Activated effector memory CD4-positive, alpha-beta T cell treated with Interleukin-2 at 50 U/mL for 16 hours (primary cell): Measurements from ENCODE around the gene GALNT15.
A peak's percentile ranks its signal among the peaks of the same experiment; 100 is the strongest.

ENCODE experiments used
- DNase-seq: peaks from one replicate; pipeline ENCODE4 v3.0.0-alpha.2; 2020

Gene GALNT15

DNA sequence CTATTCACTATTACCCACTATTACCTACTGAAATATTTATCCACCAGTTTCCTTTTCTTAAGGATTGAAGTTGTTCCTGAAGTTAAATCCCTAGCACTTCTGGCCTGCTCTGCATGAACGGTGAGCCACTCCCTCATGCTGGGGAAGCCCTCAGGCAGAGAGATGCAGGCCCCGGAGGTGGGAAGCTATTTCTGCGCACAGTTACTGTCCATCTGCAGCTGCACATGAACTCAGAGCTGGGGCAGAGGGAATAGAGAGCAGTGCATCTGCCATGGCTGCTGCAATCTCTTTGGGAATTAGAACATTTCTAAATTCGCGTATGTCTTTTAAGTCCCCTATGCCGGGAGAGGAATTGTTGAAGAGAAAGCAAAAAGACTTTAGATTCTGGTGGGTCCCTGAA, 6.3 kb upstream of the GALNT15 start:
- DNase-seq: no peak

DNA sequence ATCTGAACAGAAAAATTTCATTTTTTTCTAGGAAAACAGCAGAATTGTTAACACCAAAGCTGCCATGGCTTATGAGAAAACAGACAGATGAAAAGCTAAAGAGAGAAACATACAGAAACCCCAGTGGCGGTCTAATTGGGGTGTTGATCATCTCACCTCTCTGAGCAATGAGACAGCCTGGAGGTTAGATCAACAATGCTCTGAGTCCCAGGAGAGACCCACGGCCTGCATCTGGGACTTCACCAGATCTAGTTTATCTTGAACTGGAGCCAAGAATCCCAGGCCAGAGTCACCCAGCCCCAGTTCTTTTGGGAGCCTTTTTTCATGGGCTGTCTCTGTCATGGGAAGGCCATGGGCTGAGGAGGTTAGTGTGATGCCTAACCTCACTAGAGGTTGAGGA, 3.5 kb upstream of the GALNT15 start:
- DNase-seq: no peak

DNA sequence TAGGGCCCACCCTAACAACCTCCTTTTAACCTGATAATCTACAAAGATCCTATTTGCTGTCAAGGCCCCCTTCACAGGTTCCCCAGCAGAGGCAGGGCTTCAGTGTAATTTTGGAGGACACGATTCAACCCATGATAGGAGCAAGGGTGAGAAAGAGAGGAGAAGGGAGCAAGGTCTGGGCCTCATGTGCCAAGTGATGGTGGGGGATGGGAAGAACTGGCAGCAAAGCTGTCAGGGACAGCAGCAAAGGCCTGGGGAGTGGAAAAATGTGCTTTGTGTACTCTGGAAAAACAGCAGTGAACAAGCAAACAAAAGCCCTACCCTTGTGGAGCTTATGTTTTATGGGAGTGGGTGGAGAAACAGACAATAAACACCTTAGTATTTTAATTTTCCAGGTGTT, 2.7 kb upstream of the GALNT15 start:
- DNase-seq: no peak

DNA sequence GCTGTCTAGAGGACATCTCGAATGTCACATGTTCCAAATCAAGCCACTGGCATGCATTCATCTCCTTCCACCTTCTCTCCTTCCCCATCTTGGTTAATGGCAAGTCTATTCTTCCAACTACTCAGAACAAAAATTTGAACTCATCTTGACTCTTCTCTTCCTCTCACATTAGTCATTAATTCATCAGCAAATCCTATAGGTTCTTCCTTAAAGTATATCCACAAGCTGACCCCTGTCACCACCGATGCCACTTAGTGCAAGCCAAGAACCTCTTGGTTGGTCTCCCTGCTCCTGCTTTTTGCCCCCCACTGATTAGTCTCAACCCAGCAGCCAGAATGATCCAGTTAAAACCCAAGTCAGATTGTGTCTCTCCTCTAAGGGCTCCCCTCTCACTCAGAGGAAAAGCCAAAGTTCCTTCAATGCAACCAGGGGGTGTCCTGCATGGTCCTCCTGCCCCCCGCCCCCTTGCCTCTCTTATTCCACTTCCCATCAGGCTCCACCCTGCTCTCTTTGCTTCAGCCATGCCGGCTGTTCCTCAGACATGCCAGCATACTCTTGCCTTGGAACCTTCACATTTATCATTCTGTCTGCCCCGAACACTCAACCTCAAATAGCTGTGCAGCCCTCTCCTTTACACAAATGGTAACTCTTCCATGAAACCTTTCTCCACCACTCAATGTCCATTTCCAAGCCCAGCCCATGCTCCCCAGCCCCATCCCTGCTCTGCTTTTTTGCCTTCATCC, 1.0 kb upstream of the GALNT15 start:
- no peak for DNase-seq

DNA sequence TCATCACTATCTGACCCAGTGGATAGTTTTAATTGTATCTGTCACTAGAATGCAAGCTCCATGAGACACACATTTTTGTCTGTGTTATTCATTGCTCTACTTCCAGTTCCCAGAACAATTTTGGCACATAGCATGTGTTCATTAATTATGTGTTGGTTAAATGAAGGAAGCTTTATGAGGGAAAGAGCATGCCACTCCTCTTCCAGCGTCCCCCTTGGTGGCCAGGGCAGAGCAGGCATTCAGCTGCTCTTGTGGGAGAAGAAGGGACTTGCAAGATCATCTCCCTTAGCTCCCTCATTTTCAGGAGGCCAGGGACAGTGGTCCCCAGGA, 489 bp upstream of the GALNT15 start:
- no peak for DNase-seq

DNA sequence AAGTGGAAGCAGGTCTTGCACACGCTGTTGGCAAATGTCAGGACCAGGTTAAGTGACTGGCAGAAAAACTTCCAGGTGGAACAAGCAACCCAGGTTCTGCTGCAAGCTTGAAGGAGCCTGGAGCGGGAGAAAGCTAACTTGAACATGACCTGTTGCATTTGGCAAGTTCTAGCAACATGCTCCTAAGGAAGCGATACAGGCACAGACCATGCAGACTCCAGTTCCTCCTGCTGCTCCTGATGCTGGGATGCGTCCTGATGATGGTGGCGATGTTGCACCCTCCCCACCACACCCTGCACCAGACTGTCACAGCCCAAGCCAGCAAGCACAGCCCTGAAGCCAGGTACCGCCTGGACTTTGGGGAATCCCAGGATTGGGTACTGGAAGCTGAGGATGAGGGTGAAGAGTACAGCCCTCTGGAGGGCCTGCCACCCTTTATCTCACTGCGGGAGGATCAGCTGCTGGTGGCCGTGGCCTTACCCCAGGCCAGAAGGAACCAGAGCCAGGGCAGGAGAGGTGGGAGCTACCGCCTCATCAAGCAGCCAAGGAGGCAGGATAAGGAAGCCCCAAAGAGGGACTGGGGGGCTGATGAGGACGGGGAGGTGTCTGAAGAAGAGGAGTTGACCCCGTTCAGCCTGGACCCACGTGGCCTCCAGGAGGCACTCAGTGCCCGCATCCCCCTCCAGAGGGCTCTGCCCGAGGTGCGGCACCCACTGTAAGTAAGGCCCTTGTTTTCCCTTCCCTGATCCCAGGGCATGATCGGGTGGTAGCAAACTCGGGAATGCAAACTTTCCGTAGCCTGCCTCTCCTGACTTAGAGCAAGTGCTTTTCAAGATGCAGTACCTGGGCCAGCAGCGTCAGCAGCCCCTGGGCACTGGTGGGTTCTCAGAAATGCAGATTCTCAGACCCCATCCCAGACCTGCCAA, 759 bp downstream of the GALNT15 start:
- DNase-seq: no peak

DNA sequence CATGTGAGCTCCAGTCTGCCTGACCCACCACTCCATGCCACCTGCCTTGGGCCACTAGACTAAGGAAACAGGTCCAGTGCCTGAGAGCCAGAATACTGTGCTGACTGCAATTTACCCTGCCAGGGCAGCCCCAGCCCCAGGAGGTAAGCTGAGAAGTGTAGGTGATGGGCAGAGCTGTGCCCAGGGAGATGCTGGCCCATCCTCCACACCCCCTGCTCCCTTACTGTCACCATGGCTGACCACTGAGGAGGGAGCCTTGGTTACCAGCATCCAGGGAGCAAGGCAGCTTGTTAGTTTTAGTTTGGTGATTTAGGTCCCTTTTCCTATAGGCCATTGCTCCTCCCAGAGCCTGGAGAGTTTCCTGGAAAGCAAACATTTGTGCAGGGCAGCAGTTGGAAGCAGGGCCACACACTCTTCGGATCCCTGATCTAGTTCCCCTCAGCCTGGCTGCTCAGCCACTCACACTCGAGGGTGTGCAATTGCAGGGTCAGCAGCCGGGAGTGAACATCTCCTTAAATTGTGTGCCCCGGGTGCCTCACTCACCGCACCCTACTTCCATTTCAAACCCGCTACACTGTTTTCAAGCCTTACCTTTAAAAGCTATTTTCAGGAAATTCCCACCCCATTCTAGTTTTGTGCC, 2.0 kb downstream of the GALNT15 start:
- DNase-seq: no peak

DNA sequence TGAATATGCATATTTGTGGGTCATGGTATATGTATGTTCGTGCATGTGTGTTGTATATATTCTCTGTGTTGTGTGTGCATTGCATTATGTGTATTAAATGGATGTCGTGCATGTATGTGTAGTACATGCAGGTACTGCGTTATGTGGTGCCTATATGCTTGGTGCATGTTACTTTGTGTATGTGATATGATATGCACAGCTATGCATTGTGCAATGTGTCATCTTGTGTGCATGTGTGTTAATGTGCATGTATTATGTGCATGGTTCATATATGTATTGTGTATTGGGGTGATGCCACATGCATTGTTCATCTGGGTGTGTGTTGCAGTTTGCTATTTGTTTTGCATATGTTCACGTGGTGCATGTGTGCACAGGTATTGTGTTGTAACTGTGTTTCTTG, 2.9 kb downstream of the GALNT15 start:
- no peak for DNase-seq

DNA sequence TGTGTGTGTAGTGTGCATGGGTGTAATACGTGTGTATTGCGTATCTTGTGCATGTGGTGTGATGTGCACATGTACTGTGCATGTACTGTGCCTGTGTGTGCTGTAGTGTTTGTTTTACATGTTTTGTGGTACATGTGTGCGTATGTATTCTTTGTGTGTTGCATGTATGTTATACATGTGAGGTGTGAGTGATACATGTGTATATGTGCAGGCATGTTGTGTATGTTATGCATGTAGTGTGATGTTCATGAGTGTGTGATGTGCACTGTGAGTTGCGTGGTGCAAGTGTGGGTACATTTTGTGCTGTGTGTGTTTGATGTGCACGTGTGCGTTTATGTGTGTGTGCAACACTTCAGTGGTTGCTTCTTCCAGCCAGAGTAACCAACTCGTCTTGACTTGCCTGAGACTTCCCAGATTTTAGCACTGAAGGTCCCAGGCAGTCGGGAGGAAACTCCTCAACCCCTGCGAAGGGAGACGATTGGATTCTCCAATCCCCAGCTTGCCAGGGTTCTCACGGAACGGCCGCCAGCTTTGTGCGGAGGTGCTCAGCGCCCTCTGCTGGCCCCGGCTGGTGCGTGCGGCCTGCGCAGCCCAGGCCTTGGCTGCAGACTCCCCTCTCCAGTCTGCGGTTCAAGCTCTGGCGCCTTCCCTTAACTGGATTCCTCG, 3.6 kb downstream of the GALNT15 start:
- peak; percentile 37 for DNase-seq

DNA sequence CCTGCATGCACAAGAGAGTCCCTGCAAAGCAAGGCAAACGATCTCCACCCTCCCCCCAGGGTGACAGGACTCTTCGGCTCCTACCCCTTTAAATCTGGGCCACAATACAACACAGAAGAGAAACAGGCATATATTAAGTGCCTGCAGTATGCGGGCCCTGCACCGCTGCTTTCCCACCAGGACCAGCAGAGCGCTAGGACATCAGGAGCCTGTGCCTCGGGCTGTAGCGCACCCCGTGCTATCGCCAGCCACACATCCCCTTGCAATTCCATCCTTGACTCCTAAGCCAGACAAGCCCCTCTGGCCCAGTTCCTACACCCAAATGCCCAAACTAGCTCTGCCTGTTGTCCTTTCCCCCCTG, 4.1 kb downstream of the GALNT15 start:
- no peak for DNase-seq

DNA sequence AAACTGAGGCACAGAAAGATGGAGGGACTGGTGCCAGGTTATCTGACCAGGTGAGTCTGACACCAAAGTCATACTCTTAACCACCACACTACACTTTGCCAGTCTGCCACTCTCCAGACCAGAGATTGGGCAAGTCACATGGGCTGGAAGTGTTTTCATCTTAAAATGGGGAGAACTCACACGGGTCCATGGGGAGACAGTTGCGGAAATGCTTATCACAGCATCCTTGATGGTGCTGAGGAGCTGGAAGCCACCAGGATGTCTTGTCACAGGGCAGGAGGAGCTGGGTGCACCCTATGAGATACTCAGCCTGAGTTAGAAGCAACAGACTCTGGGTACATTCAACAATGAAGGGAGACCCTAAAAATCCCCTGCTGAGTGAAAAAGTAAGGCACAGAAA, 4.8 kb downstream of the GALNT15 start:
- no peak for DNase-seq

DNA sequence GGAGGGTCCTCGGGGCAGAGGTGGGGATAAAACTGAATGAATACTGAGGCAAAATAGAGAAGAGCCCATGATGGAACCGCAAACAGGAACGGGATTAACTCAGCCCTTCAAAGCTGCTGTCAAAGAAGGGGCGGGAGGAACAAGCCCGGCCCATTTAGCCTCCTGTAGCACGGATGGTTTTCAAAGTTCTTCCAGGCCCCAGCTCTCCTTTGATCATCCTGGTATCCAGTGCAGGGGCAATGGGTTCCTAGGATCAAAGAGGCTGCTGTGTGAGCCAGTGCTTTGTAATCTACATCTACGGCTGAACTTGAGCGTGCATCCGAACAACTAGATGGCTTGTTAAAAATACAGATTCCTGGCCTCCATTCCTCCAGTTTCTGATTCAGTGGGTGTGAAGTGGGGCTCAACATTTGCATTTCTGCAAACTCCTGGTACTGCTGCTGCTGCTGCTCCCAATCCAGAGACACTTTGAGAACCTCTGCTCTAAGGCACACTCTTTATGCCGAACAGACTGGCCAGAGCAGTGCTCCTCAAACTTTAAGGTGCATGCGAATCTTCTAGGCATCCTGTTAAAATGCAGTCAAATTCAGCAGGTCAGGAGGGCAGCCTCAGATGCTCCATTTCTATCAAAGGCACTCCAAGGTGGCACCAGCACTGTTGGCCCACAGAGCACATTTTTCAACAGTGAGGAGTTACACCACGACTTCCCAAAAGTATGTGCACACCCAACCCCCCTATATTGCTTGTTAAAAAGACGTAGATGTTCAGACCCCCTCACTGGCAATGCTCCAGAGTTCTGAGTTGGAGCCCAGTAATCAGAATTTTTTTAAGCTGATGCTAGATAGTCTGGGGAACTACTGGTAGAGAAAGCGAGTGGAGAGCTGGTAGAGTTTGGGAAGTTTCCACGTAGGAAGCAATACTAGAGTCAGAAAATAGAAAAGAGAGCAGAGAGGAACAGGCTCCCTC, 5.6 kb downstream of the GALNT15 start:
- DNase-seq: no peak

DNA sequence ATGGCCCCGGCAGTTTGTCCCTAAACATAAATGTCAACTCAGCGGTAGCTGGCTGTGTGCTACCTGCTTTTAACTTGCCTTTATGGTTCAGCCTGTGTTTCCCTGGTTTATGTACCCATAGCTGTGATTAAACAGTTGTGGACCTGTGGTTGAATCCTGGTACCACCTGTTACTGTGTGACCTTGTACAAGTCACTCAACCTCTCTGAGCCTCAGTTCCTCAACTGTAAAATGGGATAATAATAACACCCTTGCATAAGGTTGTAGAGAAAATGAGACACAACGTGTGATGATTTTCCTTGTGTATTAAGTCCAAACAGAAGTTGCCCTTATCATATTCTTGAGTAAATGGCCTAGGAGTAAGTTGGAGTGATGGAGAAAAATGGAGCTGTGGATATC, 6.3 kb downstream of the GALNT15 start:
- DNase-seq: no peak

DNA sequence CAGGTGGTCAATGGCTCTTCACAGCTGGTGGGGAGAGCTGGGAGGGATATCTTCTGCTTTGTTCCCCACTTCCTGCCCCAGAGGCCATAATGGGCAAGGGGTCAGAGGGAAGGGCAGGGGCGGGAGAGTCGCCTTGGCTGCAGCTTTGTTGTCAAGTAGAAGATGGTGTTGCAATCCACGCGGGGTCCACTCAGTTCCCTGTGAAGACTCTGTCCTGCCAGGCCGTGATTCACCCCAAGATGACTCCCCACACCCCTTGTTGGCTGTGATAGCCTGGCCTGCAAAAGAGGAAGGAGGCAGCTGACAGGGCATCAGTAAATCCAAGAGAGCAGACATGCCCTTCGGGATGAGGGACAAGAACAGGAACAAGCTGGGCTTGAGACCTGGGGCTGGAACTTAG, 6.9 kb downstream of the GALNT15 start:
- no peak for DNase-seq

DNA sequence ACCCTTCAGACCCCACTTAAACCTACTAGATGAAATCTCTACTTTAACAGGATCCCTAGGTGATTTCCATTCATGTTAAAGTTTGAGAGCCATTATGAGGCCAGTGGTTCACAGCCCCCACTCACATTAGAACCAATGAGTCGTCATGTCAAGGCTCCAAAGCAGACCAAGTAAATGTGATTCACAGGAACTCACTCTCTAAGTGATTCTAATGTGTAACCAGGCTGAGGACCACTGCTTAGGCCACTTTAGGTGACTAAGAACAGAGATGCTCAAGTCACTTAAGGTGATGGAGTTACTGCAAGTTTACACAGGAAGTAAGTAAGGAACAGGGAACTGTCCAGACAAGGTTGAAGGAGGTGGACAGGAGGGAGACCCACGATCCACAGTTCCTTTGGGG, 7.7 kb downstream of the GALNT15 start:
- no peak for DNase-seq

DNA sequence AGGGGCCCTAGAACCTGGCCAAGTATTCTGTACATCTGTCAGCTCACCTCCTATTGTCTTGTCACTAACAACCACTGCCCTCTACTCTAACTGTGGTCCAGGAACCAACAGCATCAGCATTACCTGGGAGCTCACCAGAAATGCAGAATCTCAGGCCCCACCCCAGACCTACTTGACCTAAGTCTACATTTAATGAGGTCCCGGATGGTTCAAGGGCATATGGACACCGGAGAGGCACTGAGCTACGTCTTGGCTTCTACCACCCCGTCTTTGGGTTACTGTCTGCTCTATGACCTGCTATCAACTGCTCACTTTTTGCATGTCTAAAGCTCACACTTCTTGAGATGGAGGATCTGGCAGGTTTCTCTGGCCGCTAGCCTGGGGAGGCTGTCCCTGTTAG, 8.1 kb downstream of the GALNT15 start:
- no peak for DNase-seq

DNA sequence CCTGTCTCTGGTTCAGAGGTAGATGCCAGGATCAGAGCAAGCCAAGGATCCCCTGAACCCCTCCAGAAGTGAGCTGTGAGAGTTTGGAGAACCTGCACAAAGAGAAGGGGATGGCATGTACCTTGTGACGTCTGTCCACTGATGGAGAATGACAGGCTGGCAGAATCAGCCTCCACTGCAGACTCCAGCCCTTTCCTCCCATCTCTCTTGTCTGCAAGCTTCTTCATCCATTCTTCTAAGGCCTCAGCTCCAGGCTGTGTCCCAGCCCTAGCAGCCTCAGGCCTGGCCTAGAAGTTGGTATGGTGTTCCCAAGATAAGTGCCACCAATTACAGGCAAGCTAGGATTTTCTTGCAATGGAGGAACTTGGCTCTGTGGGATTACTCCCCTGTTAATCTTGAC, 8.6 kb downstream of the GALNT15 start:
- DNase-seq: no peak

DNA sequence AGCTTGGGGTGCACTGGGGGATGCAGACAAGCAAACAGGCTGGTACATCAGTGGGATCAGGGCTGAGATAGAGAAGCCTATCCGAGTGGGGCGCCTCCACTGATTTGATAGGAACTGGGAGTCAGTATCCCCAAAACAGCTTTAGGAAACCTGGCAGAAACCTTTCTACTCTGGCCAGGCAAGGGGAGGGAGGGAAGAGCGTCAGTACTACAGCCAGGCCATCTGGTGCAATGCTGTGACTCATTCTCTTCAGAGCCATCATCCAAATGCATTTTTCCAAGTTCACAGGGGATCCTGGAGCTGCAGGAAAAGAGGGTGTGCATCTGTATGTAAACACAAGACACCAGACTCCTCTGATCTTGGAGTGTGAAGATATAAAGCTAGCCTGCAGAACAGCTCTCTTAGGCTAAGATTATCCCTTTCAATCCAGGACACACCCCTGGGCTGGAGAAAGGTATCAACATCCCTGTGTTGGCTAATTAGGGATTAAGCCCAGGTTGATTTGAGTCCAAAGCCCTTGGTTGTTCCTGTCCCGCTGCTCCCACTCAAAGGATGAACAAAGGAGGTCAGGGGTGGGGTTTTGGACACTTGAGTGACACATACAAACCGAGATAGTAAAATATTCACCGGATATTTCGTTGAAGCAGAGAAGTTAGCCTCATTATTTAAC, 9.3 kb downstream of the GALNT15 start:
- no peak for DNase-seq

DNA sequence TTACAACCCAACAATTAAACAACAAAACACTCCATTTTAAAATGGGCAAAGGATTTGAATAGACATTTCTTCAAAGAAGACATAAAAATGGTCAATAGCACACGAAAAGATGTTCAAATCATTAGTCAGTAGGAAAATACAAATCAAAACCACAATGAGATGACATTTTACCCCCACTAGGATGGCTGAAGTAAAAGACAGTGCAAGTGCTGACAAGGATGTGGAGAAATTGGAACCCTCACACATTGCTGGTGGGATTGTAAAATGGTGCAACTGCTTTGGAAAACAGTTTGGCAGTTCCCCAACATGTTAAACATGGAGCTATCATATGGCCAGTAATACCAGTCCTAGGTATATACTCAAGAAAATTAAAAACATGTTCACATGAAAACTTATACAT, 11.6 kb downstream of the GALNT15 start:
- no peak for DNase-seq

DNA sequence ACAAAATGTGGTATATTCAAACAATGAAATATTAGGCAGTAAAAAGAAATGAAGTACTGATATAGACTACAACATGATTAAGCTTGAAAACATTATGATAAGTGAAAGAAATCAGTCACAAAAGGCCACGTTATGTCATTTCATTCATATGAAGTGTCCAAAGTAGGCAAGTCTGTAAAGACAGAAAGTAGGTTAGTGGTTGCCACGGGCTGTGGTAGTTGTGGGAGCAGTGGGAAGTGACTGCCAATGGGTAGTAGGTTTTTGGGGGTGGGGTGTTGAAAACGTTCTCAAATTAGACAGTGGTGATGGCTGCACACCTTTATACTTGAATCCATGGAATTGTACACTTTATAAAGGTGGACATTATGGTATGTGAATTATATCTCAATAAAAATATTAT, 12.1 kb downstream of the GALNT15 start:
- no peak for DNase-seq

DNA sequence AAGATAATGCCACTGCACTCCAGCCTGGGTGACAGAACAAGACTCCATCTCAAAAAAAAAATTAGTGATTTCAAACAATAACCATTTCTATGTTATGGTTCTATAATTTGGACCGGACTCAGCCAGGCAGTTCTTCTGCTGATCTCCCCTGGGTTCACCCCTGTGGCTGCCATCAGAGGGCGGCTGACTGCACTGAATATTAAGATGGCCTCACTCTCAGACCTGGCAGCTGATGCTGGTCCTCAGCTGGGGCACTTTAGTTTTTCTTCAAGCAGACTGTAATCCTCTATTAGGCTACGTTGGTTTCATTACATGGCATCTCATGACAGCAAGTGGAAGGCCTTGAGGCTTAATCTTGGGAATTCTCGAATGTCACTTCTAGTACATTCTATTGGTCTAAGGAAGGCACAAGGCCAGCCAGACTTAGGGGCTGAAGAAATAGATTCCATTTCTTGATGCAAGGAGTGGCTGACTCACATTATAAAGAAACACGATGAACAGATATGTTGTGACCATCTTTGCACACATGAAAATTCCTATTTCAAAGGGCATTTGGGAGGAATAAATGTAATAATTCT, 12.8 kb downstream of the GALNT15 start:
- DNase-seq: no peak
